Measurements from ENCODE around the gene KCTD11. TPM values are rescaled to one million over a fixed set of nuclear protein-coding genes. Genes with fewer than 3 reads are reported as not detected.

The KCTD11 gene
- total and polyA plus RNA-seq, 2 of the 13 experiments (the other 11 are each of a cell fraction or from before 2014, with no cell fraction given): 1.6 to 2.6 TPM

DNA sequence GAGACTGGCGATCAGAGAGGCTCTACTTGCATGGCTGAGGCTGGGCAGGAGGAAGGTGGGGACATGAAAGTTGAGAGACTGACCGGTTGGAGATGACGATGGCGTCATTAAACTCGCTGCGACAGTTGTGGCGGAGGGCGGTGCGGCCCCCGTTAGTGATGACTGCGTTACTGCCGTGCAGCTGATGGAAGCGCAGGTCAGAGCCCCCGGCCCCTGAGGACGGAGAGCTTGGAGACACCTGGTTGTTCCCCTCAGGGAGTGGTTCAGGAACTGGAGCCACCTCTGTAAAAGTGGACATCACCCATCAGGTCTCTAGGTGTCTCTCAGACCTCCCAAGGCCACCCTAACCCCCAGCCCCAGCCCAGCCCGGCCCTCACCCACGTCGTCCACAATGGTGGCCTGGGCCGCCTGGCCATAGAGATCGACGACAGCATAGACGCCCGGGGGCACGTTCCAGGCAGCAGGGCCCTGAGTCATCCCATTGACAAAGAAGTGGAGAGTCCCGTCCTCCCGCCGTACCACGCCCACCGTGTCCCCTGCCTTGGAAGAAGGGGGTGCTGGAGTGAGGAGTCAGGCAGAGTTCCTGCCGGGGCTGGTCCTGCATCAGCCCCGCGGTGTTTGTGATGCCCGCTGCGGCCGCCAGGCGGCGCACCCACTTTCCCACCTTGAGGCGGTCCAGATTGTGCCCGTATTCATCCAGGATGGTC lies 28.1 kb upstream of the KCTD11 start (continued):
- TF ChIP-seq, protein P1, sequence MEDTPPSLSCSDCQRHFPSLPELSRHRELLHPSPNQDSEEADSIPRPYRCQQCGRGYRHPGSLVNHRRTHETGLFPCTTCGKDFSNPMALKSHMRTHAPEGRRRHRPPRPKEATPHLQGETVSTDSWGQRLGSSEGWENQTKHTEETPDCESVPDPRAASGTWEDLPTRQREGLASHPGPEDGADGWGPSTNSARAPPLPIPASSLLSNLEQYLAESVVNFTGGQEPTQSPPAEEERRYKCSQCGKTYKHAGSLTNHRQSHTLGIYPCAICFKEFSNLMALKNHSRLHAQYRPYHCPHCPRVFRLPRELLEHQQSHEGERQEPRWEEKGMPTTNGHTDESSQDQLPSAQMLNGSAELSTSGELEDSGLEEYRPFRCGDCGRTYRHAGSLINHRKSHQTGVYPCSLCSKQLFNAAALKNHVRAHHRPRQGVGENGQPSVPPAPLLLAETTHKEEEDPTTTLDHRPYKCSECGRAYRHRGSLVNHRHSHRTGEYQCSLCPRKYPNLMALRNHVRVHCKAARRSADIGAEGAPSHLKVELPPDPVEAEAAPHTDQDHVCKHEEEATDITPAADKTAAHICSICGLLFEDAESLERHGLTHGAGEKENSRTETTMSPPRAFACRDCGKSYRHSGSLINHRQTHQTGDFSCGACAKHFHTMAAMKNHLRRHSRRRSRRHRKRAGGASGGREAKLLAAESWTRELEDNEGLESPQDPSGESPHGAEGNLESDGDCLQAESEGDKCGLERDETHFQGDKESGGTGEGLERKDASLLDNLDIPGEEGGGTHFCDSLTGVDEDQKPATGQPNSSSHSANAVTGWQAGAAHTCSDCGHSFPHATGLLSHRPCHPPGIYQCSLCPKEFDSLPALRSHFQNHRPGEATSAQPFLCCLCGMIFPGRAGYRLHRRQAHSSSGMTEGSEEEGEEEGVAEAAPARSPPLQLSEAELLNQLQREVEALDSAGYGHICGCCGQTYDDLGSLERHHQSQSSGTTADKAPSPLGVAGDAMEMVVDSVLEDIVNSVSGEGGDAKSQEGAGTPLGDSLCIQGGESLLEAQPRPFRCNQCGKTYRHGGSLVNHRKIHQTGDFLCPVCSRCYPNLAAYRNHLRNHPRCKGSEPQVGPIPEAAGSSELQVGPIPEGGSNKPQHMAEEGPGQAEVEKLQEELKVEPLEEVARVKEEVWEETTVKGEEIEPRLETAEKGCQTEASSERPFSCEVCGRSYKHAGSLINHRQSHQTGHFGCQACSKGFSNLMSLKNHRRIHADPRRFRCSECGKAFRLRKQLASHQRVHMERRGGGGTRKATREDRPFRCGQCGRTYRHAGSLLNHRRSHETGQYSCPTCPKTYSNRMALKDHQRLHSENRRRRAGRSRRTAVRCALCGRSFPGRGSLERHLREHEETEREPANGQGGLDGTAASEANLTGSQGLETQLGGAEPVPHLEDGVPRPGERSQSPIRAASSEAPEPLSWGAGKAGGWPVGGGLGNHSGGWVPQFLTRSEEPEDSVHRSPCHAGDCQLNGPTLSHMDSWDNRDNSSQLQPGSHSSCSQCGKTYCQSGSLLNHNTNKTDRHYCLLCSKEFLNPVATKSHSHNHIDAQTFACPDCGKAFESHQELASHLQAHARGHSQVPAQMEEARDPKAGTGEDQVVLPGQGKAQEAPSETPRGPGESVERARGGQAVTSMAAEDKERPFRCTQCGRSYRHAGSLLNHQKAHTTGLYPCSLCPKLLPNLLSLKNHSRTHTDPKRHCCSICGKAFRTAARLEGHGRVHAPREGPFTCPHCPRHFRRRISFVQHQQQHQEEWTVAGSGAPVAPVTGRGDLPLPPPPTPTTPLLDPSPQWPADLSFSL (CRISPR knock-in tag; IDR thresholded peaks at IDR 0.05): no peak
- no peak for TF ChIP-seq ZMYM3 (CRISPR knock-in tag; IDR thresholded peaks at IDR 0.05)
- TF ChIP-seq, protein P2, sequence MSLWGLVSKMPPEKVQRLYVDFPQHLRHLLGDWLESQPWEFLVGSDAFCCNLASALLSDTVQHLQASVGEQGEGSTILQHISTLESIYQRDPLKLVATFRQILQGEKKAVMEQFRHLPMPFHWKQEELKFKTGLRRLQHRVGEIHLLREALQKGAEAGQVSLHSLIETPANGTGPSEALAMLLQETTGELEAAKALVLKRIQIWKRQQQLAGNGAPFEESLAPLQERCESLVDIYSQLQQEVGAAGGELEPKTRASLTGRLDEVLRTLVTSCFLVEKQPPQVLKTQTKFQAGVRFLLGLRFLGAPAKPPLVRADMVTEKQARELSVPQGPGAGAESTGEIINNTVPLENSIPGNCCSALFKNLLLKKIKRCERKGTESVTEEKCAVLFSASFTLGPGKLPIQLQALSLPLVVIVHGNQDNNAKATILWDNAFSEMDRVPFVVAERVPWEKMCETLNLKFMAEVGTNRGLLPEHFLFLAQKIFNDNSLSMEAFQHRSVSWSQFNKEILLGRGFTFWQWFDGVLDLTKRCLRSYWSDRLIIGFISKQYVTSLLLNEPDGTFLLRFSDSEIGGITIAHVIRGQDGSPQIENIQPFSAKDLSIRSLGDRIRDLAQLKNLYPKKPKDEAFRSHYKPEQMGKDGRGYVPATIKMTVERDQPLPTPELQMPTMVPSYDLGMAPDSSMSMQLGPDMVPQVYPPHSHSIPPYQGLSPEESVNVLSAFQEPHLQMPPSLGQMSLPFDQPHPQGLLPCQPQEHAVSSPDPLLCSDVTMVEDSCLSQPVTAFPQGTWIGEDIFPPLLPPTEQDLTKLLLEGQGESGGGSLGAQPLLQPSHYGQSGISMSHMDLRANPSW (CRISPR knock-in tag; IDR thresholded peaks at IDR 0.05; ENCODE audit: borderline replicate concordance): no peak
- TF ChIP-seq, protein P3, sequence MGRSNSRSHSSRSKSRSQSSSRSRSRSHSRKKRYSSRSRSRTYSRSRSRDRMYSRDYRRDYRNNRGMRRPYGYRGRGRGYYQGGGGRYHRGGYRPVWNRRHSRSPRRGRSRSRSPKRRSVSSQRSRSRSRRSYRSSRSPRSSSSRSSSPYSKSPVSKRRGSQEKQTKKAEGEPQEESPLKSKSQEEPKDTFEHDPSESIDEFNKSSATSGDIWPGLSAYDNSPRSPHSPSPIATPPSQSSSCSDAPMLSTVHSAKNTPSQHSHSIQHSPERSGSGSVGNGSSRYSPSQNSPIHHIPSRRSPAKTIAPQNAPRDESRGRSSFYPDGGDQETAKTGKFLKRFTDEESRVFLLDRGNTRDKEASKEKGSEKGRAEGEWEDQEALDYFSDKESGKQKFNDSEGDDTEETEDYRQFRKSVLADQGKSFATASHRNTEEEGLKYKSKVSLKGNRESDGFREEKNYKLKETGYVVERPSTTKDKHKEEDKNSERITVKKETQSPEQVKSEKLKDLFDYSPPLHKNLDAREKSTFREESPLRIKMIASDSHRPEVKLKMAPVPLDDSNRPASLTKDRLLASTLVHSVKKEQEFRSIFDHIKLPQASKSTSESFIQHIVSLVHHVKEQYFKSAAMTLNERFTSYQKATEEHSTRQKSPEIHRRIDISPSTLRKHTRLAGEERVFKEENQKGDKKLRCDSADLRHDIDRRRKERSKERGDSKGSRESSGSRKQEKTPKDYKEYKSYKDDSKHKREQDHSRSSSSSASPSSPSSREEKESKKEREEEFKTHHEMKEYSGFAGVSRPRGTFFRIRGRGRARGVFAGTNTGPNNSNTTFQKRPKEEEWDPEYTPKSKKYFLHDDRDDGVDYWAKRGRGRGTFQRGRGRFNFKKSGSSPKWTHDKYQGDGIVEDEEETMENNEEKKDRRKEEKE (IDR thresholded peaks at IDR 0.05): no peak
- no peak for TF ChIP-seq NCOA2 (CRISPR knock-in tag; IDR thresholded peaks at IDR 0.05)
- no peak for TF ChIP-seq EP300 (IDR thresholded peaks at IDR 0.05; ENCODE audit: low read depth in 2 of 2, low read length in 2 of 2)
- no peak for TF ChIP-seq EP300 (CRISPR knock-in tag; IDR thresholded peaks at IDR 0.05; ENCODE audit: borderline replicate concordance)
- TF ChIP-seq ZNF614 (CRISPR knock-in tag; IDR thresholded peaks at IDR 0.05; ENCODE audit: borderline replicate concordance): no peak
- no peak for TF ChIP-seq WIZ (CRISPR knock-in tag; IDR thresholded peaks at IDR 0.05)
- TF ChIP-seq RNF2 (conservative IDR thresholded peaks at IDR 0.05; ENCODE audit: low read depth): no peak
- no peak for TF ChIP-seq SP4 (CRISPR knock-in tag; IDR thresholded peaks at IDR 0.05)
- TF ChIP-seq, protein P4, sequence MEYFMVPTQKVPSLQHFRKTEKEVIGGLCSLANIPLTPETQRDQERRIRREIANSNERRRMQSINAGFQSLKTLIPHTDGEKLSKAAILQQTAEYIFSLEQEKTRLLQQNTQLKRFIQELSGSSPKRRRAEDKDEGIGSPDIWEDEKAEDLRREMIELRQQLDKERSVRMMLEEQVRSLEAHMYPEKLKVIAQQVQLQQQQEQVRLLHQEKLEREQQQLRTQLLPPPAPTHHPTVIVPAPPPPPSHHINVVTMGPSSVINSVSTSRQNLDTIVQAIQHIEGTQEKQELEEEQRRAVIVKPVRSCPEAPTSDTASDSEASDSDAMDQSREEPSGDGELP (IDR thresholded peaks at IDR 0.05; ENCODE audit: borderline replicate concordance, low read depth): no peak
- TF ChIP-seq TSC22D2 (CRISPR knock-in tag; IDR thresholded peaks at IDR 0.05; ENCODE audit: borderline replicate concordance): no peak
- 0 out of 2 replicates have a peak, but pooled peaks have one; percentile 47 for TF ChIP-seq PCBP1 (IDR thresholded peaks at IDR 0.05; ENCODE audit: borderline replicate concordance, low read depth, low read length)
- no peak for TF ChIP-seq ZBTB3 (CRISPR knock-in tag; IDR thresholded peaks at IDR 0.05; ENCODE audit: borderline replicate concordance, low read depth)
- no peak for TF ChIP-seq GTF3A (CRISPR knock-in tag; conservative IDR thresholded peaks at IDR 0.05)
- no peak for TF ChIP-seq IRF2 (CRISPR knock-in tag; IDR thresholded peaks at IDR 0.05)
